GM19023 (cell line): ENCODE data around the gene DCST2.

ENCODE experiments used
- ATAC-seq: cut with Tn5 transposase; IDR thresholded peaks from one replicate; pipeline ENCODE4 v1.9.1; 2021; ENCODE audit warnings: mild to moderate bottlenecking, moderate library complexity; ENCODE audit not compliant: unreplicated experiment

Gene DCST2

DNA sequence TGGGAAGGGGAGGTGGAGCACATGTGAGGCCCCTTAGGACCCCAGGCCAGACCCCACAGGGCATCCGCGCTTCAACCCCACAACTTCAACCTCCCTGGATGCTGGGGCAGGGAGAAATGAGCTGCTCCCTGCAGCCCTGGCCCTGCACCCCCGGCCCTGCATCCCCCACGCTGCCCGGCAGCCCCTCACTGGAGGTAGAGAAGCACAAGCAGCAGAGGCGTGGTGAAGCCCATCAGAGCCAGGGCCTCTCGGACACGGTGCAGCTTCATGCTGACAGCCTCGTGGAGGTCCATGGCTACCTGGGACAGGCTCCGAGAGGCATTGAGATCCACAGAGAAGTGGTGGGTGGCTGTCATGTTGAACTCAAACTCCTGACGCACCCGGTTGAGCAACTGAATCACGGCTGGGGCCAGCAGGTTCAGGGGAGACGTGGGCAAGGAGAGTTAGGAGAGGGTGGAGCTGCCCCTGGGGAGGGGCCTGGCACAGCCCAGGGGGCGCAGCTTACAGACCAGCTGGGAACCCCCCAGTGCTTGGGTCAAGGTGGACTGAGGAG lies 3.3 kb downstream of the DCST2 start:
- ATAC-seq, result no peak

DNA sequence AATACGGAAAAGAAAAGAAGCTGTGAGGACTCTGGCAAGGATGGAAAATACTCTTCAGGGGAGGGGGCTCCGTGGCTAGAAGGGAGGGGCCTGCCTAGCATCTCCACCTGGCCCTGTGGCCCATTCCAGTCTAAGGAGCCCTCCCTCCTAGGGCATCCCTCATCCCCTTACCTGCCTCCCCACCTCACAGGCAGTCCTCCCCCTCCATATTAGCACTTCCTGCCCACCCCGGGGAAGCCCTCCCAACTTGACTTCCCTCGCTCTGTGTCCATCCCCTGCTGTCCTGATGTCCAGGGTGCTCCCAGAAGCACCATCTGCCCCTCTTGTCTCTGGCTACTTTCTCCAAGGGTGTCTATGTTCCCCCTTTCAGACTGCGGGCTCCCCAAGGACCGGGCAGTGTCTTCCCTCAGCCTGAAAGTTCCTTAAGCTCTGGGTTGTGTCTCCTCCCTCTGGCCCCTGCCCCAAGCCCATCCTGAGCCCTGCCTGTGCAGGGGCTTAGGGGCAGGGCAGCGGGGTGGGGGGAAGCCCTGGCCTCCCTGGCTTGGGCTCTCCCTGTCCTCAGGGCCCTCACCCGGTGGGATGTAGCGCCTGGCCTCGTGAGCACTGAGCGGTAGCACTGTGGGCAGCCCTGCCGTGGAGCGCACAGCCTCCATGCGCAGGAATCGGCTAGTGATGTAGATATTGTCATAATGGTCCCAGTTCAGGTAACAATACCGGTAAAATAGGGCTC lies 3.9 kb downstream of the DCST2 start:
- no peak for ATAC-seq

DNA sequence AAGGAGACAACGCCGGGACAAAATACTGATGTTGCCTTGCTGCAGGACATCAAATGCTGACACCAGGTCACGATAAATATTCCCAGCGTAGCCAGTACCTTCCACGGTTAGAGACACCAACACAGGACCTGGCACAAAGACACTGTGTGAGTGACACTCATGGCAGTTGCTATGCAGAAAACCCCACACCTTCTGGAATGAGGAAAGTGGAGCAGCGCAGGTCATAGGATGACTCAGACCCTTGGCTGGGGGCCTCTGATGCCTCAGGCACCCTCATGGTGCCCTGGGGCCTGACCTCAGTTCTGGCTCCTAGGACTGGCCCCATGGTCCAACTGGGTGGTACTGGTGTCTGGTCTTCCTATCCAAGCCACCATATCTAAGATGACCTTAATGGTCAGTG lies 7.0 kb downstream of the DCST2 start:
- no peak for ATAC-seq

DNA sequence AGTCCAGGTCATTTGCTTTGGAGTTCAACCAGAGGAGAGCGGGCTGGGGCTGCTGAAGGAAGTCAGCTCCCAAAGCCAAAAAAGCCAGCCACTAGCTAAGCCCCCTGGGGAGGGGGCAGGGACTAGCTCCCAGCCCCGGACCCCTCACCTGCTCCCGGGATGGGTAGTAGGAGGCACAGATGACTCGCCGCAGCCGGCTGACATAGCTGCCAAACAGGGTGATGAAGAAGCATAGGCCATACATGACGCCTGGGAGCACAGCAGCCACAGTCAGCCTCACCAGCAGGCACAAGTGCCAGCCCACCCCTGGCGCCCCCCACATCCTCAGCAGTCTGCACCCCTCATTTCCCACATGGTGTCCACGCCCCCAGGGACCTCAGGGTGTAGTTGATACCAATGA lies 7.4 kb downstream of the DCST2 start:
- ATAC-seq, result no peak

DNA sequence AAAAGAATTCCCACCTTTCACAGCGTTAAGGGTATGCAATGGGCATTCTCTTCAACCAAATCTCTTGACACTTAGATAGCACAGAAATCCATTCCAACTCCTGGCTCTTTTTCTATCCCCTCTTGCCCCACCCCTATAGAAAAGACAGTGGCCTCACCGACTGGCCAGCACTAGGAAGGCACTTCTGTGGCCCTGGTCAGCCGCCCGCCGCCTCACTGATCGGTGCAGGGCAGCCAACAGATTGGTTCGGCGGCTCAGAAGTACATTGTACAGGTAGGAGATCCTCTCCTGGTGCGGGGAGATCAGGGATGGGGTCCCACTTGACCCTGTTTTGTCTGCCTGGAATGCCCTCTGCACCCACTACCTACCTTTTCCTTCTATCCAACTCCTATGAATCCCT lies 9.3 kb downstream of the DCST2 start:
- ATAC-seq, result no peak

DNA sequence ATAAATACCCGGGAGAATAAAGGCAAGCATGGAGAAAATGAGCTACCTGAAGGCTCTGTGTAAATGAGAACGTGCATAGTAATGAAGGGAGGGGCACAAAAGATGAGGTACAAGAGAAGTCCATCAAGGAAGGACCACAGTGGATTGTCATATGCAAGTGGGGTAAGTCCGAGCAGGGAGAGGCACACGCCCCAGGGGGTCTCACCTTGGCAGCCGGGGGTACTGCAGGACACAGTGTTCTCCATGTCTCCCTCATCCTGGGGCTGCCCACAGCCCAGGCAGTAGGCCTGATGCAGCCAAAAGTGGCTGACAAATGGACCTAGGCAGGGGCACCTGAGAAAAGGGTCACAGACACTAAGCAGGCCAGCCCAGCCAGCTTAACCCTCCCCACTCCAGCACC lies 10.0 kb downstream of the DCST2 start:
- ATAC-seq, result no peak

DNA sequence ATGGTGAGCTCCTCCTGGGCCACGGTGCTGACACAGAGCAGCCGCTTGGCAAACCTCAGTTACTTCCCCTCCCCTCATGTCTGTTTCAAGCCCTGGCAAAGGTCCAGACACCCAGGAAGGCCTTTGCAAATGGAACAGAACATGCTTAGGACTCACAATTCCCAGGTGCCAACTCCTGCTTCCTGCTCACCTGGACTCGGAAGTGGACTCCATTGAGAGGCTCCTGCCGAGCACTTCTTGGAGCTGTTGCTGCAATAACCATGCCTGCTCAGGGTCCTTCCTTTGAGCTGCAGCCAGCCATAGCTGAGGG lies 10.7 kb downstream of the DCST2 start:
- no peak for ATAC-seq

DNA sequence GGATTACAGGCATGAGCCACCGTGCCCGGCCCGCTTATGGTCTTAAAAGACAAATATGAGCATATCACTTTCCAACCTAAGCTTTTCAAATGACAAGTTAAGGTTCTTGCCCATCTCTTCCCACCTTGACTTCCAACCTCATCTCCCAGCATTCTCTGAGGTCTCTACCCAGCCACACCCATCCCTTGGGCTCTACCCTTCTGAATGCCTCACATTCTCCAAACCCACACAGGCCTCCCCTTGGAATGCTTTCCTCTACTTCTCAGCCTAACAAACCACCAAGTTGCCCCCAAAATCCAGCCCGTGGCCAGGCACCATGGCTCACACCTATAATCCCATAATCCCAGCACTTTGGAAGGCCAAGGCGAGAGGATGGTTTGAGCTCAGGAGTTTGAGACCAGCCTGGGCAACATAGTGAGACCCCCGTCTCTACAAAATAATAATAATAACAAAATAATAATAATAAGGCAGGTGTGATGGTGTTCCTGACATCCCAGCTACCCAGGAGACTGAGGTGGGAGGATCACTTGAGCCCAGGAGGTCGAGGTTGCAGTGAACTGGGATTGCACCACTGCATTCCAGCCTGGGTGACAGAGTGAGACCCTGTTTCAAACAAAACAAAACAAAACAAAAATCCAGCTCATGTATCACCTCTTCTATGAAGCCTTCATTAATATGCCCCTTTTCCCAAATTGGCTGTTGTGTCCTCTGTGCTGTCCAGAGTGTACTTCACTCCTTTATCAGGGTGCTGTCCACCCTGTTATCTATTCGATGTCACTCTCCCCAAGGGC lies 11.2 kb downstream of the DCST2 start:
- no peak for ATAC-seq

DNA sequence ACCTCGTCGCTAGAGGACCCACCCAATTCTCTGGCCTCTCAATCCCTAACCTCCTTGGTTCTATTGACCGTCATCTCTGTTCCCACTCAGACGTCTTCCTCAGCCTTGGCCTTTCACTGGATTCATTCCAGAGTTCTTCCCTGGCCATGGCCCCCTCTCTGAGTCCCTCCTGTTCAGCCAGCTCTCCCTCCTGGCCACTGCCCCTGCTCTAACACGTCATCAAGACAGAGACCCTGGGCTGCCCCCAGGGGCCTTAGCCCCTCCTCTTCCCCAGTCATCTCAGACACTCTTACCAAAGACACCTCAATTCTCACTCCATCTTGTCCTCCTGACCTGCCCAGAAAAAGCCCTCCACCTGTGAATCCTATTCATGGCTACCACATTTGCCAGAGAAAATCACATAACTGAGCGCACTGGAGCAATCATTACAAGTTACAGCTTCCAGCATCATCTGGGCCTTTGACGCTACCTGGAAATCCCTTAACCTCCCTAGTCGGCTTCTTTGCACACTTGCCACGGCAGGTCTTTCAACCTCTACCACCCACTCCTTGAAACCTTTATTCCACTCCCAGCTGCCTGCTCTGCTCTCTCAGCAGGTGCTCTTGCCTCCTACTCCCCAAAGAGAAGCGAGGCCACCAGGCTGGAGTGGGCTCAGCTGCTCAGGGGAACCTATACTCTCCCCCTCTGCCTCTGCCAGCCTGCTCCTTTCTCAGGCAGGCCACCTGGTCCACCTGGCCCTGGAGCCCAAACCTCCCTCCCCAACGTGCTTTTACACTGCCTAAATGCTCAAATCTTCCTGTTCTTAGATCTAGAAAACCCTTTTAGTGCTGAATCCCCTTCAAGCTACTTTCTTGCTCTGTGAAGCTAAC lies 14.0 kb downstream of the DCST2 start:
- ATAC-seq, result no peak

DNA sequence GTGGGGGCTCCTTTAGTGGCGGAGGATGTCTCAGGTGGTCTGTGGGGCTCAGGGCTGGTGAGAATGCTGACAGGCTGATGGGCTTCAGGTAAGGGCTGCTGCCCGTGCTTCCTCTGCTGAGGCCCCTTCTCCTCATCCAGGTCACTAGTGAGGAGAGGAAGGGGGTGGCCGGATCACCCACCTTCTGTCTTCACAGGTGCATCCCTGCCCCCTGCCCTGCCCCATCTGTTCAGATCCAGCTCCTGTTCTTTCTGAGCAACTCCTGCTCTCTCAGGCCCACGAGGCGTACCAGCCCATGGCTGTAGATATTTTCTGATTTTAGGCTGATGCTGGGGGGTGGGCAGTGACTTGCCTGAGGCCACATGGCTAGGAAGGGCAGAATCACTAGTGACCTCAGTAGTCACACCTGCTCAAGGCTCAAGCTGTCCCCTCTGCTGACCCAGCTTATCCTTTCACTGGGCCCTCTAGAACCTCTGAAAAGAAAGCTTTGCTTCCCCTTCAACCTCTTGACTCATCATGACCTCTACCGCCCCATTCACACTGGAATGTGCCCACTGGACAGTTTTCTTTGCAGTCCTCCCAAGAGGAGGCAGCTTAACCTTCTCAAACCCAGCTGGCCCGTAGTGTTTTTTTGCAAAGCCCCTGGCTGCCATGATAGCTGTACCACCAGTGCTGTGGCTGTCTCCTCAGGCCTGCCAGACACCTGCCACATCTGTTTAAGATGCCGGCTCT lies 14.8 kb downstream of the DCST2 start:
- ATAC-seq, result no peak

DNA sequence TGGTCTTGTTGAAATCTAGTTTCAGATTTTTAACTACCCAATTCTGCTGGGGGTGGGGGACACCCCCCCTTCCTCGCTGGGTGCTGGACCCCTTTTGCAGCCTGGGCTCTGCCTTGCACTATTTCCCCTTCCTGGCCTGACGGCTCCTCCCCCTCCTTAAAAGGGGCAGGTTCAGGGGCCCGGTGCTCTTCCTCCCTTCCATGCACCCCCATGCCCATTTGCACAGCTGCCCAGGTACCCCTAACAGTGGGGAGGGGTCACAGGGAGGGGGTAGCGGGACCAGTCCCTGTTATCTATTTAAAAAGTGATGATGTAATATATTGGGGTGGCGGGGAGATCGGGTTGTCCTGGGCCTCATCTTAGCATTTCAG lies 15.7 kb downstream of the DCST2 start:
- no peak for ATAC-seq

DNA sequence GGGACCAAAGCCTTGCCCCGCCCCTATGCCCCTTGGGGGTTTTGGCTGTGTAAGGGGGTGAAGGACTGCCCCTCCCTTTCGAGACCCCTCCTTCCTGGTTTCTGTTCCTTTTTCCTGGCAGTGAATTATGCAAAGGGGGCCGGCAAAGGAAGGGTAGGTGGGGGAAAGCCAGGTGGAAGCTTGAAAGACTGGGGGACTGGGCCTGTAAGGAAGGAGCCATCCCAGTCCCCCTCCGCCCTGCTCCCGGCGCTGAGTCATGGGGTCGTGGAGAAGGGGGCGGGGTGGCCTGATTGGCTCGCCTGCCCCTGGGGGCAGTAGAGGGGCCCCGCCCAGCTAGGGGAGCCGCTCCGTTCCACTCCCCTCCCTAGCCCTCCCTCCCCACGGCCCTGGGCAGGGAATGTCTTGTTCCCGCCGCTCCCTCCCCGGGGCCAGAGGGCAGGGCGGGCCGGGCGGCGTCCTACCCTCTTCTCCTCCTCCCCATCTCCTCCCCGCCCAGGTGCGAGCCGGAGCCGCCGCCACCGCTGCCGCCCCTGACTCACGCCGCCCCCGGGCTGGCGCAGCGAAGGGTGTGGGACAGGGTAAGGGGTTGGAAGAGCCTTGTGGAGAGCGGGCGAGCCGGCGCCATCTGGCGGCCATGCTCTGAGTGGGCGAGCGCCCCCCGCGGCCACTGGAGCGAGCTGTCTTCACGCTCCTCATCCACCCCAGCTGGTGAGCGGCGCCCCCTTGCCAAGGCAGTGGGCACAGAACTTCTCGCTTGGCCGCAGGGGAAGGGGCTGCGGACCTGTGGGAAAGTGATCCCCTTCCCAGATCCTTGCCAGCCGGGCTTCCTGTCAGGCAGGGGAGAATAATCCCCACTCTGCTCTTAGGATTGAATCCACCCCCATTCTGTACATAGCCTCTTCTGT lies 16.3 kb downstream of the DCST2 start:
- ATAC-seq, result peak; percentile 80

DNA sequence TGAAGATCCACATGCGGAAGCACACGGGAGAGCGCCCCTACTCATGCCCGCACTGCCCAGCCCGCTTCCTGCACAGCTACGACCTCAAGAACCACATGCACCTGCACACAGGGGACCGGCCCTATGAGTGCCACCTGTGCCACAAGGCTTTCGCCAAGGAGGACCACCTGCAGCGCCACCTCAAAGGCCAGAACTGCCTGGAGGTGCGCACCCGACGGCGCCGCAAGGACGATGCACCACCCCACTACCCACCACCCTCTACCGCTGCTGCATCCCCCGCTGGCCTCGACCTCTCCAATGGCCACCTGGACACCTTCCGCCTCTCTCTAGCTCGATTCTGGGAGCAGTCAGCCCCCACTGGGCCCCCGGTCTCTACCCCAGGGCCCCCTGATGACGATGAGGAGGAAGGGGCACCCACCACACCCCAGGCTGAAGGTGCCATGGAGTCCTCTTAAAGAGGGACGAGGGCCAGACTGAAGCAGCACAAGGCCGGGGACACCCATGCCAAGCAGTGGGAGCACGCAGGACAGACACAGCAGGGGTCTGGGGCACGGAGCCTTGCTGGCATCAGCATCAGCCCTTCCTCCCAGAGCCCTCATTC lies 17.2 kb downstream of the DCST2 start:
- ATAC-seq, result no peak

DNA sequence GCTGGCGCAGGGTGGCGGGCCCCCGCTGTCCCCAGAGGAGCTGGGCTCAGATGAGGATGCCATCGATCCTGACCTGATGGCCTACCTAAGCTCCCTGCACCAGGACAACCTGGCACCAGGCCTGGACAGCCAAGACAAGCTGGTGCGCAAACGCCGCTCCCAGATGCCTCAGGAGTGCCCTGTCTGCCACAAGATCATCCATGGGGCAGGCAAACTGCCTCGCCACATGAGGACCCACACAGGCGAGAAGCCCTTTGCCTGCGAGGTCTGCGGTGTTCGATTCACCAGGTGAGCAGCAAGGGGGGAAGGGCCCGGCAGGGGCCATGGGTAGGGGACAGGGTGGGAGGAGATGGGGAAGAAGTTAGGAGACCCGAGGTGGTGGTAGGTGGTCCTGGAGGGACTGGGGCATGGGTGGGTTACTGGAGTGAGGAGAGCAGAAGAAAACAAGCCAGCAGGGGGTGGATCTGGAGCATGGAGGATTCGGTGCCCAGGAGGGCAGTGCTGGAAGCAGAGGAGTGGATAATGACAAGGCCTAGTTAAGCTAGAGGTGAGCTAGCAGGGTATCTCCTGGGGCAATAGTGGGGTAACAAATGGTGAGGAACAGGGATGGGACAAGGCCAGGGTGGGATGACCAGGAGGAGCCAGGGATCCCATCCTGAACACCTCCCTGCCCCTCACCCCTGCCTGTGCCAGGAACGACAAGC lies 17.9 kb downstream of the DCST2 start:
- no peak for ATAC-seq

DNA sequence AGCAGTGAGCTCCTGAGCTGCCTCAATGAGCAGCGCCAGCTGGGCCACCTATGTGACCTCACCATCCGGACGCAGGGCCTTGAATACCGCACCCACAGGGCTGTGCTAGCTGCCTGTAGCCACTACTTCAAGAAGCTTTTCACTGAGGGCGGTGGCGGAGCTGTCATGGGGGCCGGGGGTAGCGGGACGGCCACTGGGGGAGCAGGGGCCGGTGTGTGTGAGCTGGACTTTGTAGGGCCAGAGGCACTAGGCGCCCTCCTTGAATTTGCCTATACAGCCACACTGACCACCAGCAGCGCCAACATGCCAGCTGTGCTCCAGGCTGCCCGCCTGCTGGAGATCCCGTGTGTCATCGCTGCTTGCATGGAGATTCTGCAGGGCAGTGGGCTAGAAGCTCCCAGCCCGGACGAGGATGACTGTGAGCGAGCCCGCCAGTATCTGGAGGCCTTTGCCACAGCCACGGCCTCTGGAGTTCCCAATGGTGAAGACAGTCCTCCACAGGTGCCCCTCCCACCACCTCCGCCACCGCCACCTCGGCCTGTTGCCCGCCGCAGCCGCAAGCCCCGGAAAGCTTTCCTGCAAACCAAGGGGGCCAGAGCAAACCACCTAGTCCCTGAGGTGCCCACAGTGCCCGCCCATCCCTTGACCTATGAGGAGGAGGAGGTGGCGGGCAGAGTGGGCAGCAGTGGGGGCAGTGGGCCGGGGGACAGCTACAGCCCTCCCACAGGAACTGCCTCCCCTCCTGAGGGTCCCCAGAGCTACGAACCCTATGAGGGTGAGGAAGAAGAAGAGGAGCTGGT lies 18.7 kb downstream of the DCST2 start:
- ATAC-seq, result no peak

DNA sequence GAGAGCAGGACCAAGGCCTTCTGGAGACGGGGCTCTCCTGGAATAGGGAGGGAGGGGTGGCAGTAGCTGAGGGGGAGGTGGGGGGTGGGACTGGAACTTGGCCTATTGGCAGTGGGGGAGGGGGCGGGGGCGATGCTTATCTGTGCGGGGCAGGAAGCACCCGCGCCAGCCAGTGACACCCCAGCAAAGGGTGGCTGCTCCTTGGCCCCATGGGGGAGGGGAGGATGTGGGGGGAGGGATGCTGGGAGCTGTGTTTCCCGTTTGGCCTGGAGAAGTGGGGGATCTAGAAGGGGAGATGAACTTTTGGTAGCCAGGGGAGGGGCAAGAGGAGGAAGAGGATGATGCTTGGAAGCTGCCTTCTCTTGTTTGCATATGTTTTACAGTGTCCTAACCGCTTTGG lies 19.9 kb downstream of the DCST2 start:
- no peak for ATAC-seq

DNA sequence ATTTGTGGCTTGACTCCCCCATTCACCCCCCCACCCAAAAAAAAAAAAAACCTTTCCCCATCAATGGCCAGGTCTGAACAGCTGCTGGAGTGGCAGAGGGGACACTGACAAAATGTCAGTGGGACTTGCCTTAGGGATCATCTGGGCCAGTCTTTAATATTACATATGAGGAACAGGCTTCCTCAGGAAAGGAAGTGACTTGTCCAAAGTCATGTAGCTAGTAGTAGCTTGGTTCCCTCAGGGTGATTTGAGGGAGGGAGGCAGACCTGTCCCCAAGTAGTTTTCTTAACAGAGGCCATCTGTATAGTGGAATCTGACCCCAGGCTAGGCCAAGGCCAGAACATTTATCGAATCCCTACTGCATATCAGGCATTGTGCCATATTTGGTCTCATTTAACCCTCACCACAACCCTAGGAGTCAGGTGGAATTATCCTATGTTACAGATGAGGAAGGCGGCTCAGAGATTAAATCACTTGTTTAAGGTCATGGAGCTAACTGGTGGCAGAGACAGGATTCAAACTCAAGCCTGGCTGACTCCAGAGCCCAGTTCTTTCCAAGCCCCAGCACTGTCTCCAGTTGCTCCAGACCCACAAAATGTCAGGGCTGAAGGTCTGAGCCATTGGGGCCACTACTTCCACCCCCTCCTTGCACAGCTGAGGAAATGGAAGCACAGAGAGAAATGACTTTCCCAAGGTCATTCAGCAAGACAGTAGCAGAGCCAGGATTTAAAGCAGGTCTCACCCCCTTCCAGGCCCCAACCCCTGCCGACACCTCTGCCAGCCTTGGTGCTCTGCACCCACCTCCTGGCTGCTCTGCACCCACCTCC lies 20.6 kb downstream of the DCST2 start:
- no peak for ATAC-seq
